Myocyte (in vitro differentiated cells): ENCODE results near the gene DHRS2. TPM values are rescaled to one million over a fixed set of nuclear protein-coding genes. Genes with fewer than 3 reads are reported as not detected.

Experiments used
- DNase-seq: peaks from one replicate; pipeline ENCODE4 v3.0.0-alpha.2; 2012; ENCODE audit warnings: low read depth
- total RNA-seq: library from RNA; depleted of rRNA; stranded (reverse); fragments of >200 nt; gene quantifications from 2 replicates; pipeline ENCODE4 v1.2.3, GENCODE V29; 2014

DHRS2 gene
- total RNA-seq, 1 donor from 2014 or later = 0.19 TPM

- DNase-seq = no peak
These were observed 23.8 kb upstream of the DHRS2 start for GRCh38 chr14:23612354-23612732.

- no peak for DNase-seq
These were observed 23.4 kb upstream of the DHRS2 start for GRCh38 chr14:23612802-23613201.

- no peak for DNase-seq
These were observed 22.7 kb upstream of the DHRS2 start for GRCh38 chr14:23613242-23614070.

- no peak for DNase-seq
These were observed 21.8 kb upstream of the DHRS2 start for GRCh38 chr14:23614395-23614828.

- no peak for DNase-seq
These were observed 20.3 kb upstream of the DHRS2 start for GRCh38 chr14:23615856-23616255.

- no peak for DNase-seq
These were observed 18.6 kb upstream of the DHRS2 start for GRCh38 chr14:23617539-23617938.

GRCh38 chr14:23618415-23618988 lies 17.7 kb upstream of the DHRS2 start:
- no peak for DNase-seq

GRCh38 chr14:23620177-23620702 lies 15.9 kb upstream of the DHRS2 start:
- no peak for DNase-seq

- DNase-seq = no peak
These were observed 14.8 kb upstream of the DHRS2 start for GRCh38 chr14:23621204-23621931.

- no peak for DNase-seq
These were observed 14.0 kb upstream of the DHRS2 start for GRCh38 chr14:23621932-23622730.

GRCh38 chr14:23622990-23623389 lies 13.2 kb upstream of the DHRS2 start:
- DNase-seq = no peak

GRCh38 chr14:23623962-23624361 lies 12.2 kb upstream of the DHRS2 start:
- no peak for DNase-seq

- DNase-seq = no peak
These were observed 11.2 kb upstream of the DHRS2 start for GRCh38 chr14:23624830-23625404.

GRCh38 chr14:23626946-23627345 lies 9.2 kb upstream of the DHRS2 start:
- no peak for DNase-seq

GRCh38 chr14:23627961-23628360 lies 8.2 kb upstream of the DHRS2 start:
- no peak for DNase-seq

GRCh38 chr14:23629204-23629603 lies 7.0 kb upstream of the DHRS2 start:
- no peak for DNase-seq

- no peak for DNase-seq
These were observed 6.2 kb upstream of the DHRS2 start for GRCh38 chr14:23629832-23630396.

- DNase-seq = no peak
These were observed 5.5 kb upstream of the DHRS2 start for GRCh38 chr14:23630687-23631086.

- no peak for DNase-seq
These were observed 4.9 kb upstream of the DHRS2 start for GRCh38 chr14:23631234-23631633.

GRCh38 chr14:23631702-23632460 lies 4.3 kb upstream of the DHRS2 start:
- peak; percentile 91 for DNase-seq
